DMS79 treated with DMSO at 0.1 percent for 48 hours (cell line): ENCODE measurements around the gene CACNA2D4.
A peak's percentile ranks its signal among the peaks of the same experiment; 100 is the strongest.
"Not testable (repeated sequence)": the region's sequence is repeated elsewhere in the genome, so short reads cannot be mapped to it uniquely, and the experiment has no call there.

ENCODE experiments used
- DNase-seq: peaks from one replicate; lab custom pipeline; 2025; lab: John Stamatoyannopoulos, UW

Gene CACNA2D4

GRCh38 chr12:1830981-1831963 is 87.2 kb downstream of the CACNA2D4 start:
- peak; percentile 92 for DNase-seq

GRCh38 chr12:1830401-1830845 is 88.0 kb downstream of the CACNA2D4 start:
- DNase-seq: no peak

- no peak for DNase-seq
Observed at GRCh38 chr12:1829306-1829900, 89.0 kb downstream of the CACNA2D4 start.

DNA sequence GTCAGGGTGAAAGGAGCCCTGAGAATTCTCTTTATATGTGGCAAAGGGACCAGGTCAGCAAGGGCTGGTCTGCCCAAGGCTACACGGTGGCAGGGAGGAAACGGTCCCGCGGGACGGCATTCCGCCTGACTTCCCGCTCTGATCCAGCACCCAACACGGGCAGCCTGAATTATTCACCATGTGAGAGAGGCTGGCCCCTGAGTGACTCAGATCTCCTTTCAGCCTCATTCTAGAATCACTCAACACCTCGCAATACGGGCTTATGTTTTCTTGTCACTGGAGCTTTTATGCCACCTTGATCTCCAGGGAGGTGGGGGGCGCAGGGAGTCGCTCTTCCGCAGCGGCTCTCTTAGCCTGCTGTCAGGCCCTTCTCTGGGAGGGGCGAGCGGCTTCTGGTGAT is 89.6 kb downstream of the CACNA2D4 start:
- no peak for DNase-seq

GRCh38 chr12:1827826-1828805 is 90.3 kb downstream of the CACNA2D4 start:
- DNase-seq: no peak

DNA sequence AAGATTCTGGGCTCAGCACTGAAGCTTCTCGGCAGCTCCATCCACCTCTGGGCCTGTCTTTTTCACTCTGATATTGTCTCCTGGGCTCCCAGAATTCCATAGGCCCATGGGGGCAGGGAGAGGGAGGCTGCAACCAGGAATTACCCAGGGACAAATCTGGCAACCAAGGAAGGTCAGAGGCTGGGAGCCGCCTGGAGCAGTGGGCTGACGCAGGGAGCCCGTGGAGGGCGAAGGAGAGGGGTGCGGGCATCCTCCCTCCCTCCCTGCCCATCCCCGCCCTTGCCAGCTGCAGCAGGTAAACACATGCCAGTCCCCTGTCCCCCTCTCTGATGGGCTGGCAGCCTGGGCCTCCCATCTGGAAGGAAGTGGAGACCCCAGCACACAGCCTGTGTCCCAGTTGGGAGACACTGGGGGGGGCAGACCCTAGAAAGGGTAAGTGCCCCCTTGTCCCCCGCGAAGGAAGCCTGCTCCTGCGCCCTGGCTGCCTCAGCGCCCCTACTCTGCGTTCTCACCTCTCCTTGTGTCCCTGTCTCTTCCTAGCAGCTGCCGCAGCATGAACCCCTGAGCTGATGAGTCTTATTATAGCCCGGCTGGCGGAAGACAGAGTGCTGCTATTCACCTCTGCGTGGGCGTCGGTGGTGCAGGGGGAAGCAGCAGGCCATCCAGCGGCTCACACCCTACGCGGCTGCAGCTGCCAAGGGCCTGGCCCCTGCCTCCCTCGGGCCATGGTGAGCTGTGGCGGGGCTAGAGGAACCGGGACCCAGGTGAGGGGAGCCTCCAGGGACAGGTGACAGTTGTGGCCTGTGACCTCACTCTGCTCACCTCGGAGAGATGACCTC is 91.4 kb downstream of the CACNA2D4 start:
- DNase-seq: no peak

DNA sequence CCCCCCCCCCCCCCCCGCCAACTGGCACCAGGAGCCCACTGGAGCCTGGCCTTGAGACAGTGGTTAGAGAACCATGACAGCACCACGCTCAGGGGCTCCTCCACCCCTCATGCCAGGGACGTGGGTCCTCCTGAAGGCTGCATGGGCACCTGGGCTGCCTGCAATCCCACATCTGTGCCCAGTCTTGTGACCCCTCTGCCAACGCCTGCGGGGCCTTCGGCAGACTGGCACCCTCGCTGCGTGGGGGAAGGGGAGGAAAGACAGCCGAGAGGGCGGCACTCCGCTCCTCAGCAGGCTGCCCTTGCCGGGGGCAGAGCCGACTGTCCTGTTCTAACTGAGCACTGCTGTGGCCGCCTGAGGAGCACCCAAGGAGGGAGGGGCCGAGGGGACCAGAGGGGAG is 92.1 kb downstream of the CACNA2D4 start:
- no peak for DNase-seq

GRCh38 chr12:1825382-1826102 is 92.9 kb downstream of the CACNA2D4 start:
- DNase-seq: no peak

GRCh38 chr12:1823237-1823636 is 95.2 kb downstream of the CACNA2D4 start:
- no peak for DNase-seq

DNA sequence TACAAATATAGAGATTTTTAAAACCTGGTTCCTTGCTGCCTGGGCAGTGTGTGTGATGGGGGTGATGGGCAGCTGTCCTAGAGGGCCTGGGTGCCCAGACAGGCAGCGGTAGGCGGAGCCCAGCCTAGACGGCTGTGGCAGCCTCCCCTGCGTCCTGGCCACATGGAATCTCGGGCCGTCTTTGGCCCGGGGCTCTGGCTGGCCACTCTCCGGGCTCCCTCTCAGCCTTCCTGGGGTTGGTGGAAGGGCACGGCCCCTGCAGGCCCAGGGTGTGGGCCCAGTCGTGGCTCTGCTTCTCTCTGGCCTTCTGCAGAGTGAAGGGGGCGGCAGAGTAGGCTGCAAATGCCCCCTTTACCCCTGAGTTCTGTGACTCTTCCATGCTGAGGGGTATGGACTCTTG is 95.8 kb downstream of the CACNA2D4 start:
- DNase-seq: no peak

DNA sequence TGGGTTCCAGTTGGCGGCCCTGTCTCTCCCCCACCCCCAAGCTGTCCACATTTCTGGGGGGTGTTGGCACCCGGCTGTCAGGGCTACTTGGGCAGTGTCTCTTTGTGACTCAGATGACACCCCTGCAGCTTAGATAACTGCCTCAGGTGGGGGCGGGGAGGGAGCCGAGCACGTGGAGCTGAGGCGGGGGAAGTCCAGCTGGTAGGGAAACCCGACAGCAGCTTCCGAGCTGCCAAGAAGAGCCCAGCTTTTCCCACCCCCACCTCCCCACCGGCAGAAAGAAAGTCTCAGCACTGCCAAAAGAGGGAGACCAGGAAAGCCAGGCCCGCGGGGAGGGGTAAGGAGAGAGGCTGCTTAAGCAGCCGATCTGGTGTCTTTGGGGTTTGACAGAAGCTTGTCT is 96.6 kb downstream of the CACNA2D4 start:
- no peak for DNase-seq

DNA sequence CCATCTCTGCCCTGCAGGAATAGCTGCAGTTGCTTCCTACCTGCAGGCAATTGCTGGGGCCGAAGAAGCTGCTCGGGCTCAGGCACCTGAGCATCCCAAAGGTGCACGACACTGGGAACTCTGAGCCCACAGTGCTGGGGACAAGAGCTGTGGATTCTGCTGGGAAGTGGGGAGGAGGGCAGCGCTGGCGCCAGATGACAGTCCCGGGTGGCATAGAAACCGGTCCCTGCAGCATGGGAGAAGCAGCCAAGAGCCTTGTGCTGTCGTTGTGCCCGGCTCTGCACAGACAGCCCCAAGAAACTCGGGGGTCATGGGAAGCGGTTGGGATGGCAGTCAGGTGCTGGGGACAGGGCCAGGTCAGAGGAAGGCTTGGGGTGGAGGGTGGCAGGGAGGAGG is 97.6 kb downstream of the CACNA2D4 start:
- no peak for DNase-seq

GRCh38 chr12:1820191-1820895 is 98.1 kb downstream of the CACNA2D4 start, which contains the start of gene LRTM2:
TSS of gene LRTM2 (plus strand) at chr12:1820565. CDS start at chr12:1828149, 7,584 bp downstream.
- DNase-seq: no peak

DNA sequence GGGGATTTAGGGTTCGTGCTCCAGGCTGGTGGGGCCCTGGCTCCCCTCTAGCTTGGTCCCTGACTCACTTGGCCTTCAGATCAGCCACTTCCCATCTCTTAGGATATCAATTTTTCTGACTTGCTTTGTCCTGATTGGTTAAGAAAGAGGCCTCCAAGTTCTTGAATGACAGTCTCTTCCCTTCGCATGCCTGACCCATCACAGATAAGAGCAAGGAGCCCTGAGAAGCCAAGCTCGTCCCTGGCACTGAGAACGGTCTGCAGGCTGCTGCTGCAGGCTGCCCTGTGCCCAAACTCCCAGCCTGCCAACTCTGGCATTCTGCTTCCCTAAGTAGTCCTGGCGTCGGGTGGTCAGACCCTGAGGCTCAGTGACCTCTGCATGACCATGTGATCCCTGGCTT is 98.9 kb downstream of the CACNA2D4 start:
- DNase-seq: no peak

DNA sequence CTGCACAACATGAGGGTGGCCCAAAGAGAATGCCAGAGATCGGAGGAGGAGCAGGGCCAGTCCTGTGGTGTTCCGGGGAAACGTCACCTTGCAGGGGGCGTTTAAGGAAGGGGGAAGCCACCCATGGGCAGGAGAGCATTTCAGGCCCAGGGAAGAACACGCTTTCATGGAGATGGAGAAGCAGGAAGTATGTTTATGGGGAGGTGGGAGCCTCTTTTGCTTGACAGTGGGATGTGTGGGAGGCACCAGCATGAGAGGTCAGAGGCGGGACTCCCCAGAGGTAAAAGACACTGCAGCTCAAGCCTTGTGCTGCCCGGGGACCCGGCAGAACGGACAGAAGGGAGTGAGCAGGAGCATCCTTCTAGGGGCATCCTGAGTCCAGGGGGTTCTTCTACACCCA is 99.4 kb downstream of the CACNA2D4 start:
- no peak for DNase-seq

DNA sequence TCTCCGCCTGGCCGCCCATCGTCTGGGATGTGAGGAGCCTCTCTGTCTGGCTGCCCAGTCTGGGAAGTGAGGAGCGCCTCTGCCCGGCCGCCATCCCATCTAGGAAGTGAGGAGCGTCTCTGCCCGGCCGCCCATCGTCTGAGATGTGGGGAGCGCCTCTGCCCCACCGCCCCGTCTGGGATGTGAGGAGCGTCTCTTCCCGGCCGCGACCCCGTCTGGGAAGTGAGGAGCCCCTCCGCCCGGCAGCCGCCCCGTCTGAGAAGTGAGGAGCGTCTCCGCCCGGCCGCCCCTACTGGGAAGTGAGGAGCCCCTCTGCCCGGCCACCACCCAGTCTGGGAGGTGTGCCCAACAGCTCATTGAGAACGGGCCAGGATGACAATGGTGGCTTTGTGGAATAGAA is 100.5 kb downstream of the CACNA2D4 start:
- not testable (repeated sequence) for DNase-seq

DNA sequence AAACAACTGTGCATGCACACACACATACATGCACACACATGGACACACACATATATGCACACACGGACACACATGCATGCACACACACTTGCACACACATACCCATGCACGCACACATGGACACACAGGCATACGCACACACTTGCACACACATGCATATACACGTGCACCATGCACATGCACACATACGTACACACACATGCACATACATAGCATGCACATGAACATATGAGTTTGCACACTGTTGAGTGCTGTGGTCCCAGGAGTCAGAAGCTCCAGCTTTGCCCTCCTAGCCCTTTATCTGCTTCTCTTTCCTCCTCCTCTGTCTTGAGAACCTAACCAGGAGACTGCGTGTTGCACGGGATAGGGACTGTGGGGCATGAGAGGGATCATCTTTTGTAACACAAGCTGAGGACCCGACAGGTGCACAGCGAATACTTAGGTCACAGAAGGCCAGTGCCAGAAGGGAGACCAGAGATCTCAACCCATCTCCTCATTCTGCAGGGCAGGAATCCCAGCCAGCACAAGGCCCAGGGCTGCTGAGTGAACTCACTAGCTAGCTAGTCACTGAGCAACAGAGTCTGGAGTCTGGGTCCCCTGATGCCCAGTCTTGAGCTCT is 101.6 kb downstream of the CACNA2D4 start:
- DNase-seq: no peak

- DNase-seq: no peak
Observed at GRCh38 chr12:1815814-1816729, 102.4 kb downstream of the CACNA2D4 start.
